GM19397 (cell line): ENCODE measurements around the gene MORC3.
"Not testable (repeated sequence)": the region's sequence is repeated elsewhere in the genome, so short reads cannot be mapped to it uniquely, and the experiment has no call there.

Source experiments
- ATAC-seq: cut with Tn5 transposase; IDR thresholded peaks from one replicate; pipeline ENCODE4 v1.9.1; 2021; ENCODE audit warnings: mild to moderate bottlenecking, moderate library complexity; ENCODE audit not compliant: unreplicated experiment

MORC3 gene

GRCh38 chr21:36321325-36322082 is 1.5 kb downstream of the MORC3 start:
- ATAC-seq: no peak

GRCh38 chr21:36322083-36322424 is 2.1 kb downstream of the MORC3 start:
- ATAC-seq: no peak

- ATAC-seq: no peak
These were observed 3.0 kb downstream of the MORC3 start for GRCh38 chr21:36323032-36323431.

GRCh38 chr21:36325373-36326010 is 5.5 kb downstream of the MORC3 start:
- ATAC-seq: no peak

- no peak for ATAC-seq
These were observed 10.9 kb downstream of the MORC3 start for GRCh38 chr21:36330904-36331303.

- ATAC-seq: no peak
These were observed 17.1 kb downstream of the MORC3 start for GRCh38 chr21:36337099-36337509.

- no peak for ATAC-seq
These were observed 19.0 kb downstream of the MORC3 start for GRCh38 chr21:36338975-36339374.

GRCh38 chr21:36342581-36342980 is 22.6 kb downstream of the MORC3 start:
- ATAC-seq: not testable (repeated sequence)

GRCh38 chr21:36344931-36345330 is 24.9 kb downstream of the MORC3 start:
- ATAC-seq: no peak

GRCh38 chr21:36347278-36347961 is 27.4 kb downstream of the MORC3 start:
- ATAC-seq: no peak

- ATAC-seq: no peak
These were observed 27.9 kb downstream of the MORC3 start for GRCh38 chr21:36347962-36348328.

- ATAC-seq: no peak
These were observed 29.3 kb downstream of the MORC3 start for GRCh38 chr21:36349315-36349714.

- no peak for ATAC-seq
These were observed 30.4 kb downstream of the MORC3 start for GRCh38 chr21:36350282-36350910.

GRCh38 chr21:36354918-36355680 is 35.1 kb downstream of the MORC3 start:
- ATAC-seq: no peak

- ATAC-seq: no peak
These were observed 35.9 kb downstream of the MORC3 start for GRCh38 chr21:36355868-36356267.

- no peak for ATAC-seq
These were observed 39.2 kb downstream of the MORC3 start for GRCh38 chr21:36359185-36359584.

GRCh38 chr21:36369064-36369685 is 49.2 kb downstream of the MORC3 start:
- no peak for ATAC-seq

GRCh38 chr21:36375994-36376393 is 56.0 kb downstream of the MORC3 start:
- no peak for ATAC-seq

GRCh38 chr21:36377391-36377842 is 57.4 kb downstream of the MORC3 start:
- no peak for ATAC-seq

GRCh38 chr21:36379251-36379650 is 59.3 kb downstream of the MORC3 start:
- no peak for ATAC-seq
